ENCODE data around the gene NOTUM. TPM values are rescaled to one million over a fixed set of nuclear protein-coding genes. Genes with fewer than 3 reads are reported as not detected.
A peak's percentile ranks its signal among the peaks of the same experiment; 100 is the strongest.

The NOTUM gene
- total RNA-seq, 3 donors from 2014 or later = 0.13 TPM; not detected in 2

DNA sequence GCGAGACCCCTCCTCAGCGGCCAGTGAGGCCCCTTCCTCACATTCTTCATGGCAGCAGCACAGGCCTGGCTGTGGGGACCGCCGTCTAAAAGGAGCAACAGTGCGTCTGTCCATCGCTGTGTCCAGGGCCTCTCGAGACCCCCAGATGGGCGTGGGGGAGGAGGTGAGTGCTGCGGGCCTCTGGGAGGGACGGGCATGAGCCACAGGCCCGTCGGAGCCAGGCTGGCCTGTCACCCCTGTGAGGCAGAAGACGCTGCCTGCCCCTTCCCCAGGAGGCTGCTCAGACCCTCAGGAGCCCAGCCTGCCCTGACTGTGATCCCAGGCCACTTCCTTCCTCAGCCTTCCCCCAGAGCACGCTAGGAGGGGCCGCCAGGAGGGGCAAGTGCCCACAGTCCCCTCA is 21.8 kb downstream of the NOTUM start:
- DNase-seq (peak in 1 of 3 donors; percentile 27), ATAC-seq (no peak)
- H3K4me3 ChIP-seq = no peak overlapping the region
- no peaks in the 10 kb centered on the region for H3K9me3 ChIP-seq
- peaks cover 12% of the 10 kb centered on the region for H3K4me1 ChIP-seq (ENCODE audit: low read depth)
- intact Hi-C loops (cut with DNase I, micrococcal nuclease) = no loop called here
- TF ChIP-seq, protein P1, sequence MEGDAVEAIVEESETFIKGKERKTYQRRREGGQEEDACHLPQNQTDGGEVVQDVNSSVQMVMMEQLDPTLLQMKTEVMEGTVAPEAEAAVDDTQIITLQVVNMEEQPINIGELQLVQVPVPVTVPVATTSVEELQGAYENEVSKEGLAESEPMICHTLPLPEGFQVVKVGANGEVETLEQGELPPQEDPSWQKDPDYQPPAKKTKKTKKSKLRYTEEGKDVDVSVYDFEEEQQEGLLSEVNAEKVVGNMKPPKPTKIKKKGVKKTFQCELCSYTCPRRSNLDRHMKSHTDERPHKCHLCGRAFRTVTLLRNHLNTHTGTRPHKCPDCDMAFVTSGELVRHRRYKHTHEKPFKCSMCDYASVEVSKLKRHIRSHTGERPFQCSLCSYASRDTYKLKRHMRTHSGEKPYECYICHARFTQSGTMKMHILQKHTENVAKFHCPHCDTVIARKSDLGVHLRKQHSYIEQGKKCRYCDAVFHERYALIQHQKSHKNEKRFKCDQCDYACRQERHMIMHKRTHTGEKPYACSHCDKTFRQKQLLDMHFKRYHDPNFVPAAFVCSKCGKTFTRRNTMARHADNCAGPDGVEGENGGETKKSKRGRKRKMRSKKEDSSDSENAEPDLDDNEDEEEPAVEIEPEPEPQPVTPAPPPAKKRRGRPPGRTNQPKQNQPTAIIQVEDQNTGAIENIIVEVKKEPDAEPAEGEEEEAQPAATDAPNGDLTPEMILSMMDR (IDR thresholded peaks at IDR 0.05) = no peak
- no peaks in the 10 kb centered on the region for H3K36me3 ChIP-seq (ENCODE audit: low read depth)

DNA sequence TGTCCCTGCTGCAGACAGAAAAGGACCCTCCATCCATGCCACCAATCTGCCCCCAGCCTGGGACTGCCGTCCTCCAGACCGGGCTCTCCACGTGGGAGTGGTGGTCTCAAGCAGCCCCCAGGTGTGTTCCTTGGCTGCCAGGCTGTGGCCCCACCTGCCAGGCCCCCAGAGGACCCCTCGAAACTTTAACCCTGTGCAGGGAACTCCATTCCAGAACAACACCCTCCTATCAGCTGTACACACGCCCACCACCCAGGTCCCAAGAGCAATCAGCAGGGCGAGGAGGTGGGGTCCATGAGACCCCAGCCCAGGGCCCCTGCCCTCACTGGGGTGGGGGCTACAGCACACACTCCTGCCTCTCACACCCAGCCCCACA is 25.3 kb downstream of the NOTUM start:
- Histone ChIP-seq H3K4me3 (no peak overlapping the region), H3K36me3 (ENCODE audit: low read depth) (no peaks in the 10 kb centered on the region), H3K4me1 (ENCODE audit: low read depth) (peaks cover 8% of the 10 kb centered on the region), H3K9me3 (no peaks in the 10 kb centered on the region)
- DNase-seq (no peak), ATAC-seq (no peak)
- TF ChIP-seq, protein P1 (IDR thresholded peaks at IDR 0.05) = no peak
- intact Hi-C loops (cut with DNase I, micrococcal nuclease) = no loop called here

DNA sequence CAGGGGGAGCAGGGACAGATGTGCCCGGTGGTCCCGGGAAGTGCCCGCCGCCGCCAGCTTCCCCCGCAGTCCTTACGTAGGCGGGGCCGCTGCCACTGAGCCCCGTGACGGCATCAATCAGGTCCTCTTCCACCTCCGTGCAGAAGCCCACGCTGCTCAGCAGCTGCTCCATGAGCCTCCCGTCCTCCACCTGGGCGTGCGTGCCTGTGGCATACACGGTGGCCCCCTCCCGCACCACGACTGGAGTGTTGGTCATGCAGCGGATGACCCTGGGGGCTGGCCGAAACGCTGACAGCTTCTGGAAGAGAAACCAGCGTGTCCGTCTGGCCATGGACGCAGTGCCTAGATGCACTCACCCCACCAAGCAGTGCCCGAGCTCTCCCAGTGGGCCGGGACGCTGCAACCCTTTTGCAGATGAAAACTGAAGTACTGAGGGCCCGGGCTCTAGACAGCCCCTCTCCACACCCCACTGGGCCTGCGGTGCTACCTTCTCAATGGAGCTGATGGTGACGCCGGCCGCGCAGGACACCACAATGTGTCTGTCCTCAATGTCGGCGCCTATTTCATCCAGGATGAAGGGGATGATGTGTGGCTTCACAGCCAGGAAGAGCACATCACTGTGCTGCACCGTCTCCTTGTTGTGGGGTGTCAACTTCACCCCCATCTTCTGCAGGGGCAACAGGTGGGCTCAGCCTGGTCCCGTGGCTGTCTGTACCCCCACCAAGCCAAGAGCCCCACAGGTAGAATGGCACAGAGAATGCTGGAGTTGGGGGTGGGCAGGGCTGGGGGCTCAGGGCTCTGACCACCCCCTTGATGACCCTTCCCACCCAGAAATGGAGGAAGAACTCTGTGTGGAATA is 25.9 kb downstream of the NOTUM start:
- no peak for ATAC-seq
- no peaks in the 10 kb centered on the region for H3K9me3 ChIP-seq
- peak in 1 of 3 donors; percentile 56 for DNase-seq
- peaks cover 11% of the 10 kb centered on the region for H3K4me1 ChIP-seq (ENCODE audit: low read depth)
- no peaks in the 10 kb centered on the region for H3K36me3 ChIP-seq (ENCODE audit: low read depth)
- H3K4me3 ChIP-seq = no peak overlapping the region
- intact Hi-C loops (cut with DNase I, micrococcal nuclease) = no loop called here
- TF ChIP-seq, protein P1 (IDR thresholded peaks at IDR 0.05) = no peak

DNA sequence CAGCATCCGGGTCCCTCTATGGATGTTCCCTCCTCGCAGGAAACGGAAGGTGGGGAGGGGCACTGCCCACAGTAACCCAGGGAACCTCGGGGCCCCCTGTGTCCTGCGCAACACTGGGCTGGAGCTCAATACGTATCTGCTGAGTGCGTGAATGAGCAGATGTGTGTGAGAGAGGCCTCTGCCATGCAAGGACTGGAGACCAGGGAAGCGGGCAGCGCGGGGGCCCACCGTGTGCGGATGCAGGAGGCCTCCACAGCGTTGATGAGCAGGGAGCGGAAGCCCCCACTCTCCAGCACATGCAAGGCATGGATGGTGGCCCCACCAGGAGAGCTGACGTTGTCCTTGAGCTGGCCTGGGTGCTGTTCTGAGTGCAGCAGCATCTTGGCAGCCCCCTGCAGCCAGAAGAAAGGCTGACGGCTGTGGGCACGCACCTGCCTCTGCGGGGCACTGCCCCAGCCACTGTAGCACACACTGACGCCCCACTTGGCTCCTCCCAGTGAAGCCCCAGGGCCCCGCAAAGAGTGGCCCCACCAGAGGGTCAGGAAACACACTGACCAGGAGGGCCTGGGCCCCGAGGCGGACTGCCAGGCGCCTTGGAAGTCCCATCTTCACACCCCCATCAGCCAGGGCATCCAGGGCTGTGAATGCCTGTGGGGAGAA is 26.8 kb downstream of the NOTUM start:
- TF ChIP-seq, protein P1 (IDR thresholded peaks at IDR 0.05) = no peak
- no peaks in the 10 kb centered on the region for H3K36me3 ChIP-seq (ENCODE audit: low read depth)
- peaks cover 13% of the 10 kb centered on the region for H3K4me1 ChIP-seq (ENCODE audit: low read depth)
- ATAC-seq = no peak
- no peaks in the 10 kb centered on the region for H3K9me3 ChIP-seq
- no peak for DNase-seq
- intact Hi-C loops (cut with DNase I, micrococcal nuclease) = no loop called here
- no peak overlapping the region for H3K4me3 ChIP-seq

DNA sequence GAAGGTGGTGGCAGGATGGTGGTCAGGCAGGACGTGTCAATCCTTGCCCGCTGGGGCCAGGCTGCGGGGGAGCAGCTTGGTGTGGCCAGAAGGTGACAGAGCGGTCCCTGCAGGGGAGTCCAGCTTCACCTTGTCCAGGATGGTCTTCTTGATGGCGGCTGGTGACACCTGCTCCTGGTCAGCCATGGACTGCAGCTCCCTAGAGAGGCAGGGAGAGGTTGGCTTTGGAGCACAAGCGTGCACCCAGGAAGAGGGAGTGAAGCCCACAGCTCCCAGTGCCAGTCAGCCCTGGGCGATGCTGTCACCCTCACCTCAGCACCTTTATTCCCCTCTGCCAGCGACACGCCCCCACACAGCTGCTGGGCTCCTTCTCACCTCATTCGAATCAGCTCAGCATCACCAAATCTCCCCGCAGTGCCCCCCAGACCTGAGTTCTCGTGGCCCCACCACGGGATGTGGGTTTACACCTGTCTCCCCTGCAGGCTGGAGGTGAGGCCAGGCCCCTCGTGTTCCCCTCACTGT is 27.7 kb downstream of the NOTUM start:
- Histone ChIP-seq H3K4me1 (ENCODE audit: low read depth) (peaks cover 18% of the 10 kb centered on the region), H3K4me3 (no peak overlapping the region), H3K9me3 (no peaks in the 10 kb centered on the region), H3K36me3 (ENCODE audit: low read depth) (no peaks in the 10 kb centered on the region)
- DNase-seq (no peak), ATAC-seq (no peak)
- TF ChIP-seq, protein P1 (IDR thresholded peaks at IDR 0.05) = no peak
- intact Hi-C loops (cut with DNase I, micrococcal nuclease) = no loop called here
